AG09319 (cell line): ENCODE data around the gene CCDC77.

Experiments used
- DNase-seq: peaks from one replicate; pipeline ENCODE4 v3.0.0-alpha.2; 2010; ENCODE audit warnings: low read depth; ENCODE audit errors: extremely low read depth
- CTCF ChIP-seq: IDR thresholded peaks from 2 replicates; pipeline ENCODE4 v1.5.1; 2011; ENCODE audit warnings: low read depth, mild to moderate bottlenecking, inconsistent platforms, low read length, moderate library complexity

Gene CCDC77

GRCh38 chr12:462936-463705 lies 61.7 kb downstream of the CCDC77 start:
- TF ChIP-seq CTCF = no peak
- no peak for DNase-seq

- DNase-seq = no peak
- TF ChIP-seq CTCF = no peak
Measured at GRCh38 chr12:464484-465267, 63.2 kb downstream of the CCDC77 start.

GRCh38 chr12:466039-466438 lies 64.6 kb downstream of the CCDC77 start:
- TF ChIP-seq CTCF = no peak
- no peak for DNase-seq

GRCh38 chr12:466762-467161 lies 65.3 kb downstream of the CCDC77 start:
- no peak for TF ChIP-seq CTCF
- no peak for DNase-seq

GRCh38 chr12:467591-467990 lies 66.1 kb downstream of the CCDC77 start:
- no peak for DNase-seq
- no peak for TF ChIP-seq CTCF

GRCh38 chr12:468671-469389 lies 67.4 kb downstream of the CCDC77 start:
- no peak for TF ChIP-seq CTCF
- DNase-seq = no peak

GRCh38 chr12:470133-470532 lies 68.7 kb downstream of the CCDC77 start:
- no peak for TF ChIP-seq CTCF
- DNase-seq = no peak
